Omental fat pad (tissue), 4 donors: ENCODE measurements around the gene IL18R1. TPM values are rescaled to one million over a fixed set of nuclear protein-coding genes. Genes with fewer than 3 reads are reported as not detected.

Experiments used
- ATAC-seq: fragments of 150-250 bp; one replicate; pipeline ENCODE4 v1.9.1; 2016; ENCODE audit warnings: mild to moderate bottlenecking, moderate library complexity; ENCODE audit not compliant: low FRiP score
- DNase-seq: peaks from one replicate; pipeline ENCODE4 v3.0.0-alpha.2; 2019; ENCODE audit warnings: low spot score
- total RNA-seq, 4 donors: library from RNA; depleted of rRNA; stranded (reverse); fragments of >200 nt; gene quantifications; one replicate each; pipeline ENCODE4 v1.1.0, GENCODE V29; 2016
- TF ChIP-seq, protein P1 (sequence below), 3 donors: fragments of 450-650 bp; IDR thresholded peaks; one replicate each; pipeline ENCODE4 v1.5.1; 2016 to 2017; ENCODE audit warnings: antibody characterized with exemption in 3 of 3, mild to moderate bottlenecking in 3 of 3, moderate library complexity in 2 of 3

Gene IL18R1
- total RNA-seq, 4 donors from 2014 or later = 5.8 to 51.9 (median 24.4) TPM

- no peak for ATAC-seq
- no peak for DNase-seq
- TF ChIP-seq, protein P1, sequence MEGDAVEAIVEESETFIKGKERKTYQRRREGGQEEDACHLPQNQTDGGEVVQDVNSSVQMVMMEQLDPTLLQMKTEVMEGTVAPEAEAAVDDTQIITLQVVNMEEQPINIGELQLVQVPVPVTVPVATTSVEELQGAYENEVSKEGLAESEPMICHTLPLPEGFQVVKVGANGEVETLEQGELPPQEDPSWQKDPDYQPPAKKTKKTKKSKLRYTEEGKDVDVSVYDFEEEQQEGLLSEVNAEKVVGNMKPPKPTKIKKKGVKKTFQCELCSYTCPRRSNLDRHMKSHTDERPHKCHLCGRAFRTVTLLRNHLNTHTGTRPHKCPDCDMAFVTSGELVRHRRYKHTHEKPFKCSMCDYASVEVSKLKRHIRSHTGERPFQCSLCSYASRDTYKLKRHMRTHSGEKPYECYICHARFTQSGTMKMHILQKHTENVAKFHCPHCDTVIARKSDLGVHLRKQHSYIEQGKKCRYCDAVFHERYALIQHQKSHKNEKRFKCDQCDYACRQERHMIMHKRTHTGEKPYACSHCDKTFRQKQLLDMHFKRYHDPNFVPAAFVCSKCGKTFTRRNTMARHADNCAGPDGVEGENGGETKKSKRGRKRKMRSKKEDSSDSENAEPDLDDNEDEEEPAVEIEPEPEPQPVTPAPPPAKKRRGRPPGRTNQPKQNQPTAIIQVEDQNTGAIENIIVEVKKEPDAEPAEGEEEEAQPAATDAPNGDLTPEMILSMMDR (IDR thresholded peaks at IDR 0.05) = no peak
These were observed 13.0 kb downstream of the IL18R1 start for GRCh38 chr2:102368461-102369109.

GRCh38 chr2:102369866-102370265 is 14.3 kb downstream of the IL18R1 start:
- no peak for ATAC-seq
- TF ChIP-seq, protein P1 (IDR thresholded peaks at IDR 0.05) = no peak
- DNase-seq = no peak

DNA sequence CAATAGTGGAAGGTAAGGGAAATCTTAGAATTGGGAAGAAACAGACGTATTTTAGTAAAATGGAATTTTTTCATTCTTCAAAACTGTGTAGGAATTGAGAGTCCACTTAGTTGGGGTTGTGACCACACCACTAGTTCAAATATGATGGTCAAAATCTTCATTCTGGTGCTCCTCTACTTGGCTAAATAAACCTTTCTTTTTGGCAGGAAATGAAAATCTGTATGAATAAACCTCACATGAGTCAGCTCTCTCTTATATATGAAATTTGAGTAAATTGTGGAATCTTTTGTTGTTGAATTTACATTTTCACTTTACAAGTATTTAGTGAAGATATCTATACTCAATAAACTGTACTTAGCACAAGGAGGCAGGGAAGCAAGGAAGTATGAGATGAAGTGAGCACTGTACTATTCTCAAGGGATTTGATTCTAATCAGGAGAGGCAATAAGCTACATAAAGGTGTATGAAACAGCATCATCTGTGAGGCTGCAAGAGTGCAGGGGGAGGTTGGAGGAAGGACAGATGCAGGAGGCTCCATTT is 20.5 kb downstream of the IL18R1 start:
- TF ChIP-seq, protein P1 (IDR thresholded peaks at IDR 0.05) = no peak
- no peak for DNase-seq
- ATAC-seq = no peak

GRCh38 chr2:102383722-102384121 is 28.1 kb downstream of the IL18R1 start:
- ATAC-seq (no peak), DNase-seq (no peak)
- TF ChIP-seq, protein P1 (IDR thresholded peaks at IDR 0.05) = no peak

DNA sequence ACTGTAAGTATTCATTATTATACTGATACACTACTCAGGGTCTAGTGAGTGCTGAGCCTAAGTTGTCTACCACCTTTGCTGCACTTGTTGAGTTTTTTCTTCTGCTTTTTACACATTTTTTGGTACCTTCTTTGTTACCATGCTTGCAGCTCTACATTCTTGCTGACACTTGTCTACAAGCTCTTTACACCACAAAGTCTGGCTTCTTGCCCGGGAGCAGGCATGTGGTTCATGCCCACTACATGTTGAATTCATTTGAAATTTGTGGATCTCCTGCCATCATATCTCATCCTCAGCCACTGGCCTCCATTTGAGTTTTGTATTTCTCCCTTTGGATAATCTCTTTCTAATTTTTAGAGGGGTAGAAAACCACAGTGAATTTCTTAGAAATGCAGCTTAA is 29.9 kb downstream of the IL18R1 start:
- no peak for ATAC-seq
- TF ChIP-seq, protein P1 (IDR thresholded peaks at IDR 0.05) = no peak
- DNase-seq = no peak

DNA sequence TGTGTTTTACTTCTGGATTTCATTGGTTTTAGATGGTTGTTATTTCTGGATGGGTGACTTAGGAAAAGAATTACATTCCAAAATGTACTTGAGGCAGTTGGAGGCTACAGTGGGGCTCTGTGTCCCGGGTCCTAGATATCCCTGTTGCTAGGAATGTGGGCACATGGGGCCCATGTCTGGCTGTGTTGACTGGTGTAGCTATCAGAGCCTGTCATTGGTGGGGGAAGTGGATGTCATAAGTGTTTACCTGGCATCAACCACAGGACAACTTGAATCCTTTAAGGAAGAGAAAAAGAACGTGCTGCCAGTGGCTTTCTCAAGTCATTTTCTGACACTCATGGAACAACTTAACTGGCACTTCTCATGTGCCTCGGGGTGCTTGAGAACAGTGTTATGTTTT is 30.4 kb downstream of the IL18R1 start:
- TF ChIP-seq, protein P1 (IDR thresholded peaks at IDR 0.05) = no peak
- ATAC-seq (no peak), DNase-seq (no peak)
